ENCODE results near the gene ZBTB16.
A peak's percentile ranks its signal among the peaks of the same experiment; 100 is the strongest.

Gene ZBTB16

GRCh38 chr11:114195151-114195550 is 135.6 kb downstream of the ZBTB16 start:
- no peak overlapping the region for H3K4me3 ChIP-seq
- DNase-seq (ENCODE audit: low spot score in 2 of 2), result no peak
- peaks cover 8% of the 10 kb centered on the region for H3K4me1 ChIP-seq
- in situ Hi-C loops (cut with MboI; ENCODE audit: low sequenced_read_pairs), result no loop called here
- H3K36me3 ChIP-seq (replicated peaks), result no peaks in the 10 kb centered on the region
- no peaks in the 10 kb centered on the region for H3K27me3 ChIP-seq (ENCODE audit: low read depth)
- H3K9me3 ChIP-seq, result no peaks in the 10 kb centered on the region

GRCh38 chr11:114195981-114196731 is 136.6 kb downstream of the ZBTB16 start:
- H3K36me3 ChIP-seq (replicated peaks), result no peaks in the 10 kb centered on the region
- in situ Hi-C loops (cut with MboI; ENCODE audit: low sequenced_read_pairs), result no loop called here
- H3K4me3 ChIP-seq, result no peak overlapping the region
- H3K27me3 ChIP-seq (ENCODE audit: low read depth), result no peaks in the 10 kb centered on the region
- H3K9me3 ChIP-seq, result no peaks in the 10 kb centered on the region
- no peak for DNase-seq (ENCODE audit: low spot score in 2 of 2)
- H3K4me1 ChIP-seq, result peaks cover 8% of the 10 kb centered on the region

- Histone ChIP-seq H3K36me3 (replicated peaks) (no peaks in the 10 kb centered on the region), H3K9me3 (no peaks in the 10 kb centered on the region), H3K27me3 (ENCODE audit: low read depth) (no peaks in the 10 kb centered on the region), H3K4me3 (no peak overlapping the region), H3K4me1 (peaks cover 8% of the 10 kb centered on the region)
- no peak for DNase-seq (ENCODE audit: low spot score in 2 of 2)
- in situ Hi-C loops (cut with MboI; ENCODE audit: low sequenced_read_pairs), result no loop called here
Observed at GRCh38 chr11:114196997-114197703, 137.6 kb downstream of the ZBTB16 start.

GRCh38 chr11:114197799-114198500 is 138.4 kb downstream of the ZBTB16 start:
- H3K4me3 ChIP-seq, result no peak overlapping the region
- peak; percentile 73 for DNase-seq (ENCODE audit: low spot score in 2 of 2)
- peaks cover 2% of the 10 kb centered on the region; the same call in 1 of the 2 replicates for H3K27me3 ChIP-seq (ENCODE audit: low read depth)
- H3K9me3 ChIP-seq, result no peaks in the 10 kb centered on the region
- H3K4me1 ChIP-seq, result peaks cover 8% of the 10 kb centered on the region
- no peaks in the 10 kb centered on the region for H3K36me3 ChIP-seq (replicated peaks)
- in situ Hi-C loops (cut with MboI; ENCODE audit: low sequenced_read_pairs), result no loop called here

DNA sequence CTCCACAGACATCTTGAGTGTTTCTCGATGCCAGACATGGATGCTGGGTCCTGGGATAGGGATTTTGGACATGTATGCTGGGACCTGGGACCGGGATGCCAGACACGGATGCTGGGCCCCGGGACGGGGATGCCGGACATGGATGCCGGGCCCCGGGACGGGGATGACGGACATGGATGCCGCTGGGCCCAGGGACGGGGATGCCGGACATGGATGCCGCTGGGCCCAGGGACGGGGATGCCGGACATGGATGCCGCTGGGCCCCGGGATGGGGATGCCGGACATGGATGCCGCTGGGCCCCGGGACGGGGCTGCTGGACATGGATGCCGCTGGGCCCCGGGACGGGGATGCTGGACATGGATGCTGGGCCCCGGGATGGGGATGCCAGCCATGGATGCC is 139.5 kb downstream of the ZBTB16 start:
- H3K9me3 ChIP-seq, result no peaks in the 10 kb centered on the region
- in situ Hi-C loops (cut with MboI; ENCODE audit: low sequenced_read_pairs), result no loop called here
- H3K4me1 ChIP-seq, result peaks cover 8% of the 10 kb centered on the region
- DNase-seq (ENCODE audit: low spot score in 2 of 2), result no peak
- peaks cover 7% of the 10 kb centered on the region for H3K27me3 ChIP-seq (ENCODE audit: low read depth)
- no peaks in the 10 kb centered on the region for H3K36me3 ChIP-seq (replicated peaks)
- no peak overlapping the region for H3K4me3 ChIP-seq

GRCh38 chr11:114200351-114201133 is 141.0 kb downstream of the ZBTB16 start:
- in situ Hi-C loops (cut with MboI; ENCODE audit: low sequenced_read_pairs), result no loop called here
- Histone ChIP-seq H3K4me1 (peaks cover 8% of the 10 kb centered on the region), H3K9me3 (no peaks in the 10 kb centered on the region)

GRCh38 chr11:114201219-114201618 is 141.7 kb downstream of the ZBTB16 start:
- no peaks in the 10 kb centered on the region for H3K9me3 ChIP-seq
- in situ Hi-C loops (cut with MboI; ENCODE audit: low sequenced_read_pairs), result no loop called here
- no peak overlapping the region for H3K4me3 ChIP-seq
- DNase-seq (ENCODE audit: low spot score in 2 of 2), result no peak
- peaks cover 7% of the 10 kb centered on the region for H3K27me3 ChIP-seq (ENCODE audit: low read depth)
- peaks cover 8% of the 10 kb centered on the region for H3K4me1 ChIP-seq
- H3K36me3 ChIP-seq (replicated peaks), result no peaks in the 10 kb centered on the region

More at GRCh38 chr11:114200351-114201133, 141.0 kb downstream of the ZBTB16 start:
- no peaks in the 10 kb centered on the region for H3K36me3 ChIP-seq (replicated peaks)
- DNase-seq (ENCODE audit: low spot score in 2 of 2), result no peak
- H3K27me3 ChIP-seq (ENCODE audit: low read depth), result peaks cover 7% of the 10 kb centered on the region
- H3K4me3 ChIP-seq, result no peak overlapping the region

DNA sequence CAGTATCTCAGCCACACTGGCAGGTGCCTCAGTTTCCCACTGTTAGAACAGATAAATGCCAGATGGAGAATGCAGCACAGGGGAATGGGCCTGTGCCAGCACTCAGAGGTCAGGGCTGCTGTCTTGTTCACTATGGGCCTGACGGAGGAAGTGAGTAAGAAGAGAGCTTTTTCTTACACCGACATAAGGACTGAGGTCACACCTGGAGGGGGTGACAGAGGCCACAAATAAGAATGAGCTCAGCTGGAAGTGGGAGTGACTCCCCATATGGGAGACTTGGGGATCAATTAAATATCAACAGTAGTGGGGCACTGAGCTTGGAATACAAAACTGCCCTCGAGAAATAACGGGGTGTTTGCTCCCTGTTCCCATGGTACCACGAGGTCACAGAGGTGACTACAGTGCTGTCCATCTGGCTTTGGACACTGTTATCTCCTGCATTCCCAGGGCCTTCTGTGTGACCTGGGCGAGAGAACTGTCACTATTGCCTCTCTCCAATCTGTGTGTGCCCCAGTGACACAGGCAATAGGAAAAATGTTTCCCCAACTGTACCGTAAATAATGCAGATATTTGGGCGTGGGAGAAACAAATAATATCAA is 142.6 kb downstream of the ZBTB16 start:
- no peak for DNase-seq (ENCODE audit: low spot score in 2 of 2)
- in situ Hi-C loops (cut with MboI; ENCODE audit: low sequenced_read_pairs), result no loop called here
- Histone ChIP-seq H3K36me3 (replicated peaks) (no peaks in the 10 kb centered on the region), H3K9me3 (no peaks in the 10 kb centered on the region), H3K4me3 (no peak overlapping the region), H3K4me1 (peaks cover 8% of the 10 kb centered on the region), H3K27me3 (ENCODE audit: low read depth) (peaks cover 7% of the 10 kb centered on the region)

DNA sequence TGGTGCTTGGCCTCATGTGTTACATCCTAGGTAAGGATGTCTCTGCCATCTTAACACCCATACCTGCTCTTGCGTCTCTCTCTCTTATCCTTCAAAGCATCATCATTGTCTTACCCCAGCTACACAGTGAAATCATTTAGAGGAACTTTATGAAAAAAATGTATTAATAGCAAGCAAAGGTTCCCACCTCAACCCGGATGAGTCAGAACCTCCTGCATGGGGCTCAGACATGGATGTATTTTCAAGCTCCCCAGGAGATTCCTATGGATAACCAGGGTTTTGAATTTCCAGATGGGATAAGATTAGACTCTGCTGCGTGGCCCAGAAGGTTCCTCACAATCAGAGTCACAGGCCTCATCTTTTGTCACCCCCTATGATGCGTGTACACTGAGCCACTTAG is 147.6 kb downstream of the ZBTB16 start:
- no peaks in the 10 kb centered on the region for H3K9me3 ChIP-seq
- in situ Hi-C loops (cut with MboI; ENCODE audit: low sequenced_read_pairs), result no loop called here
- no peak overlapping the region for H3K4me3 ChIP-seq
- H3K4me1 ChIP-seq, result no peaks in the 10 kb centered on the region
- peaks cover 7% of the 10 kb centered on the region for H3K27me3 ChIP-seq (ENCODE audit: low read depth)
- no peaks in the 10 kb centered on the region for H3K36me3 ChIP-seq (replicated peaks)
- DNase-seq (ENCODE audit: low spot score in 2 of 2), result no peak

DNA sequence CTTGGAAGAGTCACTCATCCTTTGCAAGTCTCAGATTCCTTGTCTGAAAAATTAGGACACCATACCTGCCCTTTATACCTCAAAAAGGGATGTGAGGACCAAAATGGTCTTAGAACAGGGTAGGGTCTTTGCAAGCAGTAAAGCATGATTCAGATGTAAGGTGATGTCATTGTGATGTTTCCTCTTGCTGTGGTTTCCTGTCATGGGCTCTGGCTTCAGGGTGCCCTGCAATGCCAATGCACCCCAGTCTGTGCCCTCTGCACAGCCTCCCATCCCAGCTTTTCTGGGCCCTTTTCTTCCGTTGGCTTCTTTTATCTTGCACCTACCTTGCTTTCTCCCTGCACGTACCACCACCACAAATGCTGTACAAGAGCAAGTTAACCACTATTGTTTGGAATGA is 148.9 kb downstream of the ZBTB16 start:
- DNase-seq (ENCODE audit: low spot score in 2 of 2), result no peak
- H3K9me3 ChIP-seq, result no peaks in the 10 kb centered on the region
- no peak overlapping the region for H3K4me3 ChIP-seq
- H3K36me3 ChIP-seq (replicated peaks), result no peaks in the 10 kb centered on the region
- in situ Hi-C loops (cut with MboI; ENCODE audit: low sequenced_read_pairs), result no loop called here
- no peaks in the 10 kb centered on the region for H3K4me1 ChIP-seq
- H3K27me3 ChIP-seq (ENCODE audit: low read depth), result peaks cover 3% of the 10 kb centered on the region; the same call in 1 of the 2 replicates

DNA sequence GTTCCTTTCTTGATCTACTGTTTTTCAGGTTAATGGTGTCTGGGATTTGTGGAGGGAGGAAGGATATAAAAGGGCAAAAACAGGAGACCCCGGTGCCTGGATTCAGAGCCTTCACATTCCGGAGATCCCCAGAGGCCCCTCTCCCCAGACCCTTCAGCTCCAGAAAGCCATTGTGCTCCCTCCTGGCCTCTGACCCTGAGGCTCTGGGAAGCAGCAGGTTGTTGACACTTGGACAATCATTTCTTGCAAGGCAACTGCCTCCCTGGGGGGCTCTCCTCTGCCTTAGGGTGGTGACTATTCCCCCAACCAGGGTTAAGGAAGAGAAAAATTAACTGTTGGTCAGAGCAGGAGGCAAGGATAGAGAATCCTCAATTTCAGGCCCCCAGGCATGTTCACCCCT is 149.8 kb downstream of the ZBTB16 start:
- H3K4me1 ChIP-seq, result no peaks in the 10 kb centered on the region
- in situ Hi-C loops (cut with MboI; ENCODE audit: low sequenced_read_pairs), result no loop called here
- peak in 1 of 2 experiments; percentile 21 for DNase-seq (ENCODE audit: low spot score in 2 of 2)
- no peak overlapping the region for H3K4me3 ChIP-seq
- H3K27me3 ChIP-seq (ENCODE audit: low read depth), result no peaks in the 10 kb centered on the region
- no peaks in the 10 kb centered on the region for H3K36me3 ChIP-seq (replicated peaks)
- H3K9me3 ChIP-seq, result no peaks in the 10 kb centered on the region

- Histone ChIP-seq H3K4me3 (no peak overlapping the region), H3K27me3 (ENCODE audit: low read depth) (no peaks in the 10 kb centered on the region), H3K4me1 (no peaks in the 10 kb centered on the region), H3K9me3 (no peaks in the 10 kb centered on the region), H3K36me3 (replicated peaks) (no peaks in the 10 kb centered on the region)
- no peak for DNase-seq (ENCODE audit: low spot score in 2 of 2)
- in situ Hi-C loops (cut with MboI; ENCODE audit: low sequenced_read_pairs), result no loop called here
Observed at GRCh38 chr11:114209904-114210303, 150.4 kb downstream of the ZBTB16 start.

DNA sequence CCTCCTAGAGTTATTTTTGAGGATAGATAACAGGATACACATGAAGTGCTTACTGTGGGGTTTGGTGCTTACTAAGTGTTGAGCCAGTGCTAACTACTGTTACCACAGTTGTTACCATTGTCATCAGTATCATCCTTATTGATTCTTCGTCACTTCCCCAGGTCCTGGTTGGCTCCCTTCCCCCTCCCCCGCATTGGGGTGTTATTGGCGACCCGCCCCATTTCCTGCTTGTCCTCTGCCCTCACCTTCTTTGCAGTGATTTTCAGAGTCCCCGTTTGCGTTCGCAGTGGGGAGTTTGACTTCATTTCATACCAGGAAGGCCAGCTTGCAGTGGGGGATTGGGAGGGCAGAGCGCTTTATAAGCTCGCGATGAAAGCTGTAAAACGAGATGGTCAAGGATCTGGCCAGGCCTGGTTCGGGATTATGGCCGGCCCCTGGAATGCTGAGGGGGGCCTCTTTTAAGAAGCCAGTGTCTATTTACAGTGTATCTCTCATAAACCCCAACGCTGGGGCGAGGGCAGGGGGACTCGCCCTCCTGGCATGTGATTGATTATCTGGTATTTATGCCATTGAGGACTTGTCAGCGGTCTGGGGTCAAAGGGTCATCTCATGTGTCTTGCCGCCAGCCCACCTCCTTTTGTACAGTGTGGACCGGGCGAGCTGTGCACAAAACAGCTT is 152.1 kb downstream of the ZBTB16 start:
- Histone ChIP-seq H3K36me3 (replicated peaks) (no peaks in the 10 kb centered on the region), H3K27me3 (ENCODE audit: low read depth) (no peaks in the 10 kb centered on the region), H3K9me3 (no peaks in the 10 kb centered on the region), H3K4me1 (no peaks in the 10 kb centered on the region), H3K4me3 (no peak overlapping the region)
- DNase-seq (ENCODE audit: low spot score in 2 of 2), result peak in 1 of 2 experiments; percentile 23
- in situ Hi-C loops (cut with MboI; ENCODE audit: low sequenced_read_pairs), result no loop called here

Data from HAP-1 (cell line).